Neuronal stem cell (in vitro differentiated cells): ENCODE data around the gene FMN2.

Source experiments
- DNase-seq: peaks from one replicate; pipeline ENCODE4 v3.0.0-alpha.2; 2013; ENCODE audit warnings: low spot score
- H2AFZ ChIP-seq: one replicate; pipeline ENCODE4 v1.6.1; 2013; ENCODE audit warnings: mild to moderate bottlenecking, low read length, inconsistent platforms
- H2AK5ac ChIP-seq: 2 replicates; pipeline ENCODE4 v1.6.1; 2013; ENCODE audit warnings: low read depth, mild to moderate bottlenecking, inconsistent platforms, low read length, moderate library complexity, mixed read lengths
- H2BK120ac ChIP-seq: 2 replicates; pipeline ENCODE4 v1.6.1; 2013; ENCODE audit warnings: low read depth, mild to moderate bottlenecking, inconsistent platforms, low read length, moderate library complexity, mixed read lengths
- H2BK12ac ChIP-seq: one replicate; pipeline ENCODE4 v1.6.1; 2013; ENCODE audit warnings: low read length, inconsistent platforms
- H2BK15ac ChIP-seq: 2 replicates; pipeline ENCODE4 v1.6.1; 2013; ENCODE audit warnings: mild to moderate bottlenecking, low read length, inconsistent platforms, mixed read lengths
- H2BK5ac ChIP-seq: one replicate; pipeline ENCODE4 v1.6.1; 2013; ENCODE audit warnings: inconsistent platforms, mild to moderate bottlenecking, low read length, moderate library complexity
- H3K14ac ChIP-seq: one replicate; pipeline ENCODE4 v1.6.1; 2013; ENCODE audit warnings: low read length, inconsistent platforms
- H3K18ac ChIP-seq: 2 replicates; pipeline ENCODE4 v1.6.1; 2013; ENCODE audit warnings: low read length, inconsistent platforms
- H3K23ac ChIP-seq: 2 replicates; pipeline ENCODE4 v1.6.1; 2013; ENCODE audit warnings: low read depth, mild to moderate bottlenecking, mixed read lengths, low read length, inconsistent platforms; ENCODE audit not compliant: poor library complexity
- H3K27ac ChIP-seq: replicated peaks from 3 replicates; pipeline ENCODE4 v1.5.1; 2013; ENCODE audit warnings: low read length, inconsistent platforms
- H3K27me3 ChIP-seq, 3 experiments: 2 replicates each; pipeline ENCODE4 v1.6.1; 2013; ENCODE audit warnings: low read length in 3 of 3, mild to moderate bottlenecking in 2 of 3, inconsistent platforms in 1 of 3, low read depth in 1 of 3, mixed read lengths in 1 of 3, moderate library complexity in 1 of 3; ENCODE audit not compliant: control insufficient read depth in 3 of 3, insufficient read depth in 3 of 3
- H3K36me3 ChIP-seq, 2 donors: replicated peaks in 1 of 2; 2 replicates each; pipeline ENCODE4 v1.6.1; 2013; ENCODE audit warnings: low read length in 2 of 2; ENCODE audit not compliant: control insufficient read depth in 2 of 2, insufficient read depth in 2 of 2
- H3K4ac ChIP-seq: 2 replicates; pipeline ENCODE4 v1.6.1; 2013; ENCODE audit warnings: inconsistent platforms, mild to moderate bottlenecking, low read length, moderate library complexity
- H3K4me1 ChIP-seq, 2 donors: 1 replicate in 1 of 2; 2 replicates in 1 of 2; pipeline ENCODE4 v1.6.1; 2013; ENCODE audit warnings: low read length in 2 of 2, low read depth in 1 of 2; ENCODE audit not compliant: control insufficient read depth in 2 of 2, insufficient read depth in 1 of 2
- H3K4me2 ChIP-seq: one replicate; pipeline ENCODE4 v1.6.1; 2013; ENCODE audit warnings: mild to moderate bottlenecking, low read length, inconsistent platforms; ENCODE audit not compliant: insufficient read depth, poor library complexity, severe bottlenecking
- H3K4me3 ChIP-seq, 2 donors: 2 replicates each; pipeline ENCODE4 v1.5.1; 2013; ENCODE audit warnings: low read length in 2 of 2, mild to moderate bottlenecking in 2 of 2, inconsistent platforms in 1 of 2, moderate library complexity in 1 of 2
- H3K79me1 ChIP-seq: one replicate; pipeline ENCODE4 v1.6.1; 2013; ENCODE audit warnings: low read depth, mild to moderate bottlenecking, inconsistent platforms, low read length, moderate library complexity
- H3K9ac ChIP-seq: one replicate; pipeline ENCODE4 v1.6.1; 2013; ENCODE audit warnings: mild to moderate bottlenecking, low read depth, low read length, inconsistent platforms; ENCODE audit not compliant: poor library complexity
- H3K9me3 ChIP-seq, 2 donors: replicated peaks in 1 of 2; 2 replicates each; pipeline versions ENCODE3 to v1.6.1; 2013; ENCODE audit warnings: low read length in 2 of 2, mild to moderate bottlenecking in 2 of 2, inconsistent platforms in 1 of 2, low read depth in 1 of 2, mixed read lengths in 1 of 2, moderate library complexity in 1 of 2; ENCODE audit not compliant: control insufficient read depth in 2 of 2, insufficient read depth in 1 of 2
- H4K8ac ChIP-seq: one replicate; pipeline ENCODE4 v1.6.1; 2013; ENCODE audit warnings: low read depth, mild to moderate bottlenecking, inconsistent platforms, low read length, moderate library complexity
- H4K91ac ChIP-seq: one replicate; pipeline ENCODE4 v1.6.1; 2013; ENCODE audit warnings: low read length, low read depth, mild to moderate bottlenecking, inconsistent platforms; ENCODE audit not compliant: poor library complexity
- WGBS, 2 donors: extraction: QIAGEN DNeasy Blood & Tissue Kit; methylation state at CpG; one replicate each; pipeline ENCODE4 v1.1.7; 2013; ENCODE audit warnings: missing lambda C conversion rate in 2 of 2, mixed read lengths in 1 of 2; ENCODE audit not compliant: insufficient read length in 2 of 2, insufficient replicate concordance in 1 of 2; ENCODE audit errors: extremely low coverage in 2 of 2; 5-methylcytosine and 5-hydroxymethylcytosine counted together

Gene FMN2

DNA sequence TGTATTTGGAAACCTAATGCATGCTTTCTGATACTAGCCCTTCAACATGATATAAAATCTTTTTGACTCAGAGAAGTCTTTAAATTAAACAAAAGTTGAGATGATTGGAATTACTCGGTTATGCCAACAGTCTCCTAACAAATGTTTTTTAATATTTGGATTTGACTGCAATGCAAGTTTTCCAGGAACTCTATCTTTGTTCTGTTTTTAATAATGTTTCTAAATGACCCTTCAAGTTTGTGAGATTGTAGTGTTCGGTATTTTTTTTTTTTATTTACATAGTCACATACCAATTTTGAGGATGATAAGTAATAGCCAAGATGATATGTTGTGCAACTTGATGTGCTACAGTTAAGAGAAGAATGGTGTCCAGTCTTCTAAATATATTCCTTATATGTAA, 258.0 kb downstream of the FMN2 start:
- Histone ChIP-seq H3K9ac (no peak overlapping the region), H2AK5ac (no peak overlapping the region), H3K9me3 (no peaks in the 10 kb centered on the region), H2BK15ac (no peak overlapping the region), H2BK12ac (no peak overlapping the region), H3K23ac (no peak overlapping the region), H2BK5ac (no peak overlapping the region), H3K4ac (no peak overlapping the region), H3K14ac (no peak overlapping the region), H3K4me1 (no peaks in the 10 kb centered on the region), H4K91ac (no peak overlapping the region), H3K27me3 (no peaks in the 10 kb centered on the region), H2AFZ (no peak overlapping the region), H3K4me2 (no peak overlapping the region), H2BK120ac (no peak overlapping the region), H3K36me3 (peaks cover 0 to 3% of the 10 kb centered on the region in 2 donors), H3K18ac (no peak overlapping the region), H4K8ac (no peak overlapping the region), H3K27ac (no peak overlapping the region), H3K79me1 (no peaks in the 10 kb centered on the region), H3K4me3 (no peak overlapping the region)
- no CpG with 5 or more reads among the region's 2 CpGs for WGBS, 2 donors
- DNase-seq = no peak

- no peak for DNase-seq
- H2BK5ac ChIP-seq = no peak overlapping the region
- no peaks in the 10 kb centered on the region for H3K27me3 ChIP-seq
- H2BK12ac ChIP-seq = no peak overlapping the region
- H2BK15ac ChIP-seq = no peak overlapping the region
- H3K36me3 ChIP-seq = peaks cover 0 to 3% of the 10 kb centered on the region in 2 donors
- H2BK120ac ChIP-seq = no peak overlapping the region
- no peaks in the 10 kb centered on the region for H3K79me1 ChIP-seq
- H3K9me3 ChIP-seq = no peaks in the 10 kb centered on the region
- no peak overlapping the region for H4K91ac ChIP-seq
- no peak overlapping the region for H4K8ac ChIP-seq
- no peak overlapping the region for H3K4me2 ChIP-seq
- H3K18ac ChIP-seq = no peak overlapping the region
- no peak overlapping the region for H3K23ac ChIP-seq
- H2AK5ac ChIP-seq = no peak overlapping the region
- H3K27ac ChIP-seq = no peak overlapping the region
- no peak overlapping the region for H3K14ac ChIP-seq
- no peak overlapping the region for H3K9ac ChIP-seq
- no CpG with 5 or more reads among the region's 1 CpG for WGBS, 2 donors
- H3K4me3 ChIP-seq = no peak overlapping the region
- H3K4ac ChIP-seq = no peak overlapping the region
- no peaks in the 10 kb centered on the region for H3K4me1 ChIP-seq
- H2AFZ ChIP-seq = no peak overlapping the region
These were observed 259.2 kb downstream of the FMN2 start for GRCh38 chr1:240350910-240351331.

- H3K4me3 ChIP-seq = no peak overlapping the region
- no peak overlapping the region for H3K18ac ChIP-seq
- no peaks in the 10 kb centered on the region for H3K9me3 ChIP-seq
- H3K4me2 ChIP-seq = no peak overlapping the region
- no peak overlapping the region for H2BK15ac ChIP-seq
- no peak for DNase-seq
- no peak overlapping the region for H2AFZ ChIP-seq
- H4K8ac ChIP-seq = no peak overlapping the region
- no peaks in the 10 kb centered on the region for H3K4me1 ChIP-seq
- WGBS, 2 donors = no CpG with 5 or more reads among the region's 1 CpG
- no peak overlapping the region for H2BK12ac ChIP-seq
- H3K23ac ChIP-seq = no peak overlapping the region
- no peak overlapping the region for H2AK5ac ChIP-seq
- H3K9ac ChIP-seq = no peak overlapping the region
- no peak overlapping the region for H3K4ac ChIP-seq
- no peaks in the 10 kb centered on the region for H3K27me3 ChIP-seq
- no peak overlapping the region for H3K14ac ChIP-seq
- no peak overlapping the region for H3K27ac ChIP-seq
- no peak overlapping the region for H2BK120ac ChIP-seq
- H4K91ac ChIP-seq = no peak overlapping the region
- H3K36me3 ChIP-seq = peaks cover 0 to 6% of the 10 kb centered on the region in 2 donors
- H2BK5ac ChIP-seq = no peak overlapping the region
- no peaks in the 10 kb centered on the region for H3K79me1 ChIP-seq
These were observed 260.0 kb downstream of the FMN2 start for GRCh38 chr1:240351690-240352089.

GRCh38 chr1:240352769-240353168, 261.1 kb downstream of the FMN2 start:
- Histone ChIP-seq H3K79me1 (no peaks in the 10 kb centered on the region), H2BK15ac (no peak overlapping the region), H3K9ac (no peak overlapping the region), H2BK12ac (no peak overlapping the region), H3K23ac (no peak overlapping the region), H3K36me3 (peaks cover 0 to 8% of the 10 kb centered on the region in 2 donors), H4K91ac (no peak overlapping the region), H3K18ac (no peak overlapping the region), H3K4me3 (no peak overlapping the region), H2AK5ac (no peak overlapping the region), H4K8ac (no peak overlapping the region), H3K14ac (no peak overlapping the region), H2BK120ac (no peak overlapping the region), H3K27me3 (no peaks in the 10 kb centered on the region), H3K4ac (no peak overlapping the region), H3K4me1 (no peaks in the 10 kb centered on the region), H2BK5ac (no peak overlapping the region), H3K9me3 (no peaks in the 10 kb centered on the region), H2AFZ (no peak overlapping the region), H3K27ac (no peak overlapping the region), H3K4me2 (no peak overlapping the region)
- DNase-seq = no peak
- WGBS, 2 donors = no CpG with 5 or more reads among the region's 5 CpGs
